NCI-H1092 treated with DMSO at 0.1 percent for 48 hours (cell line): Measurements from ENCODE around the gene CDH2.

Experiments used
- DNase-seq: peaks from one replicate; lab custom pipeline; 2025; lab: John Stamatoyannopoulos, UW

The CDH2 gene

GRCh38 chr18:28168725-28169124 lies 8.2 kb downstream of the CDH2 start:
- DNase-seq, result no peak

- no peak for DNase-seq
These were observed 9.0 kb downstream of the CDH2 start for GRCh38 chr18:28167835-28168349.

GRCh38 chr18:28164771-28165483 lies 12.0 kb downstream of the CDH2 start:
- DNase-seq, result no peak

- no peak for DNase-seq
These were observed 13.6 kb downstream of the CDH2 start for GRCh38 chr18:28163201-28163775.

- no peak for DNase-seq
These were observed 15.0 kb downstream of the CDH2 start for GRCh38 chr18:28161608-28162599.

- DNase-seq, result no peak
These were observed 17.9 kb downstream of the CDH2 start for GRCh38 chr18:28159055-28159454.

GRCh38 chr18:28158083-28158581 lies 18.8 kb downstream of the CDH2 start:
- no peak for DNase-seq

- no peak for DNase-seq
These were observed 23.4 kb downstream of the CDH2 start for GRCh38 chr18:28153485-28154065.

- DNase-seq, result no peak
These were observed 24.2 kb downstream of the CDH2 start for GRCh38 chr18:28152754-28153153.

GRCh38 chr18:28152354-28152753 lies 24.6 kb downstream of the CDH2 start:
- DNase-seq, result no peak

- no peak for DNase-seq
These were observed 25.5 kb downstream of the CDH2 start for GRCh38 chr18:28151434-28151833.

GRCh38 chr18:28150925-28151324 lies 26.0 kb downstream of the CDH2 start:
- no peak for DNase-seq

- DNase-seq, result peak; percentile 17
These were observed 27.0 kb downstream of the CDH2 start for GRCh38 chr18:28149810-28150420.

- peak; percentile 12 for DNase-seq
These were observed 29.2 kb downstream of the CDH2 start for GRCh38 chr18:28147674-28148171.

GRCh38 chr18:28143725-28144124 lies 33.2 kb downstream of the CDH2 start:
- no peak for DNase-seq

- no peak for DNase-seq
These were observed 38.1 kb downstream of the CDH2 start for GRCh38 chr18:28138816-28139215.

GRCh38 chr18:28136071-28136470 lies 40.9 kb downstream of the CDH2 start:
- no peak for DNase-seq

GRCh38 chr18:28134774-28135173 lies 42.2 kb downstream of the CDH2 start:
- DNase-seq, result no peak

GRCh38 chr18:28132084-28132483 lies 44.8 kb downstream of the CDH2 start:
- DNase-seq, result no peak

GRCh38 chr18:28128659-28128980 lies 48.3 kb downstream of the CDH2 start:
- no peak for DNase-seq
